Measurements from ENCODE around the gene BCL2L14.

- TF ChIP-seq CTCF (IDR thresholded peaks at IDR 0.05; ENCODE audit: low read depth, low read length): no peak
- TF ChIP-seq POLR2A (IDR thresholded peaks at IDR 0.05; ENCODE audit: extremely low read depth, insufficient read length): no peak
- TF ChIP-seq MAX (IDR thresholded peaks at IDR 0.05; ENCODE audit: low read depth, low read length): no peak
Observed at GRCh38 chr12:12127304-12127703, 56.6 kb downstream of the BCL2L14 start.

Measured in NB4 (cell line).